ENCODE measurements around the gene ZKSCAN7.

Gene ZKSCAN7

DNA sequence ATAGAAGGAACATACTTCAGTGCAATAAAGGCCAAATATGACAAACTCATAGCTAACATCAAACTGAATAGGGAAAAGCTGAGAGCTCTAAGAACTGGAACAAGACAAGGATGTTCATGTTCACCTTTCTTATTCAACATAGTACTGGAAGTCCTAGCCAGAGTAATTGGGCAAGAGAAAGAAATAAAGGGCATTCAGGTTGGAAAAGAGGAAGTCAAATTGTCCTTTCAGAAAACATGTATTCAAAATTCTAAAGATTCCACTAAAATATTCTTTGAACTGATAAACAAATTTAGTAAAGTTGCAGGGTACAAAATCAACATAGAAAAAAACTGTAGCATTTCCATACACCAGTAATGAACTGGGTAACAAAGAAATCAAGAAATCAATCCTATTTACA lies 57.7 kb downstream of the ZKSCAN7 start:
- H3K9me3 ChIP-seq (ENCODE audit: control insufficient read depth, low read length), result no peaks in the 10 kb centered on the region
- no peak overlapping the region for H3K4me3 ChIP-seq (ENCODE audit: extremely low read depth, insufficient read depth, low read length, poor library complexity, severe bottlenecking)
- H3K4me1 ChIP-seq (ENCODE audit: control insufficient read depth, insufficient read depth, low read length, poor library complexity, severe bottlenecking), result no peaks in the 10 kb centered on the region
- H3K36me3 ChIP-seq (ENCODE audit: control insufficient read depth, insufficient read depth, low read length), result no peaks in the 10 kb centered on the region
- H3K27ac ChIP-seq (ENCODE audit: low read depth, low read length, severe bottlenecking), result no peak overlapping the region

Measured in mesodermal cell (in vitro differentiated cells).